GM12878 (cell line): Measurements from ENCODE around the gene PLG. TPM values are rescaled to one million over a fixed set of nuclear protein-coding genes. Genes with fewer than 3 reads are reported as not detected.
"Not testable (repeated sequence)": the region's sequence is repeated elsewhere in the genome, so short reads cannot be mapped to it uniquely, and the experiment has no call there.

Experiments used
- ATAC-seq: fragments of 200-7000 bp; cut with Tn5 transposase; 3 replicates; pipeline ENCODE4 v1.9.1; 2020; ENCODE audit warnings: mild to moderate bottlenecking, moderate library complexity
- BruUV-seq: library from RNA; stranded (reverse); fragments of 400-500 nt; replicated peaks from 2 replicates; lab custom pipeline; 2021; lab: Mats Ljungman, UMichigan
- CTCF ChIA-PET: fragments of 300-600 bp; sonication (Branson Sonifier 250); formaldehyde crosslinking; extraction: SDS; loops from one replicate; lab custom pipeline; 2021; ENCODE audit warnings: inconsistent platforms; lab: Yijun Ruan, JAX
- POLR2A ChIA-PET: fragments of 350-600 bp; formaldehyde crosslinking; extraction: SDS; loops from one replicate; lab custom pipeline; 2021; ENCODE audit warnings: inconsistent platforms; lab: Charles Lee
- RAD21 ChIA-PET: fragments of 300-600 bp; sonication (Branson Sonifier 250); formaldehyde crosslinking; loops from one replicate; lab custom pipeline; 2023; ENCODE audit warnings: antibody characterized with exemption; ENCODE audit not compliant: unreplicated experiment; lab: Charles Lee
- SMC1A ChIA-PET: fragments of 300-600 bp; sonication (Branson Sonifier 250); formaldehyde crosslinking; loops from one replicate; lab custom pipeline; 2023; ENCODE audit not compliant: unreplicated experiment, uncharacterized antibody; lab: Charles Lee
- DNase-seq: peaks from one replicate; pipeline ENCODE4 v3.0.0-alpha.2; 2011; ENCODE audit warnings: low read depth, low spot score
- FAIRE-seq: peaks from 3 replicates; lab custom pipeline; 2011; peaks lifted over from hg19 to GRCh38; lab: Jason Lieb, UNC
- H2AFZ ChIP-seq: 2 replicates; pipeline ENCODE4 v1.6.0; 2011; ENCODE audit warnings: low read depth, low read length, control low read depth; ENCODE audit not compliant: control insufficient read depth
- H3K27ac ChIP-seq: 2 replicates; pipeline ENCODE4 v1.5.1; 2011; ENCODE audit warnings: control low read depth; ENCODE audit not compliant: control insufficient read depth, insufficient read depth
- H3K27me3 ChIP-seq, 2 experiments: replicated peaks in 1 of 2; 2 replicates each; pipeline versions ENCODE4 v1.6.0 to v1.6.1; 2011; ENCODE audit warnings: low read length in 1 of 2; ENCODE audit not compliant: control insufficient read depth in 2 of 2, insufficient read depth in 2 of 2
- H3K36me3 ChIP-seq, 2 experiments: 2 replicates each; pipeline ENCODE4 v1.5.1; 2011; ENCODE audit warnings: low read length in 1 of 2; ENCODE audit not compliant: control insufficient read depth in 2 of 2, insufficient read depth in 2 of 2
- H3K4me1 ChIP-seq: 2 replicates; pipeline ENCODE4 v1.6.1; 2011; ENCODE audit warnings: mild to moderate bottlenecking, low read length, moderate library complexity, mixed read lengths; ENCODE audit not compliant: control insufficient read depth, insufficient read depth
- H3K4me2 ChIP-seq: 2 replicates; pipeline ENCODE4 v1.6.0; 2011; ENCODE audit warnings: control low read depth; ENCODE audit not compliant: control insufficient read depth, insufficient read depth
- H3K4me3 ChIP-seq: fragments of 200-600 bp; sonication (generic); 2 replicates; pipeline ENCODE4 v1.5.1; 2016
- H3K79me2 ChIP-seq: 2 replicates; pipeline ENCODE4 v1.6.0; 2011; ENCODE audit warnings: low read length; ENCODE audit not compliant: control insufficient read depth, insufficient read depth
- H3K9ac ChIP-seq: 2 replicates; pipeline ENCODE4 v1.8.0; 2011; ENCODE audit warnings: low read length, control low read depth, mixed read lengths; ENCODE audit not compliant: control insufficient read depth, insufficient read depth
- H3K9me3 ChIP-seq: replicated peaks from 3 replicates; pipeline ENCODE4 v1.5.1; 2011; ENCODE audit warnings: mild to moderate bottlenecking, low read length; ENCODE audit not compliant: control insufficient read depth, insufficient read depth
- H4K20me1 ChIP-seq: 2 replicates; pipeline ENCODE4 v1.6.0; 2011; ENCODE audit not compliant: control insufficient read depth, insufficient read depth
- WGBS: methylation state at CpG from one replicate; pipeline ENCODE4 v1.1.6; 2016; ENCODE audit warnings: low lambda C conversion rate; ENCODE audit not compliant: insufficient replicate concordance, insufficient coverage; ENCODE audit errors: missing lambda C conversion rate; 5-methylcytosine and 5-hydroxymethylcytosine counted together
- in situ Hi-C: fragments of 300-500 bp; cut with MboI; formaldehyde crosslinking; loops from 9 replicates; pipeline ENCODE4 v1.14.3; 2018; ENCODE audit warnings: mixed read lengths
- intact Hi-C: fragments of 100-400 bp; cut with micrococcal nuclease; formaldehyde crosslinking; loops from one replicate; pipeline ENCODE4 v1.14.2; 2022; ENCODE audit not compliant: unreplicated experiment
- polyA plus RNA-seq, 11 experiments: library from polyadenylated mRNA; depleted of rRNA in 4 of 11; unstranded in 6 of 11; stranded (reverse) in 5 of 11; fragments of >200 nt; fragmentation: Nextera tagmentation in 4 of 11; fragmentation: Illumina TruSeq in 1 of 11; extraction: Ambion mirVana in 4 of 11; extraction: Trizol in 1 of 11; gene quantifications; 1 replicate in 1 of 11; 2 replicates in 10 of 11; pipeline versions ENCODE4 v1.2.1 to v1.2.3, GENCODE V29; 2011 to 2016; ENCODE audit warnings: inconsistent platforms in 2 of 11, missing spikeins in 2 of 11, low read depth in 1 of 11
- total RNA-seq, 4 experiments: library from RNA; depleted of rRNA in 3 of 4; stranded (reverse); fragments of >200 nt in 3 of 4; fragmentation: Illumina TruSeq in 1 of 4; extraction: Trizol in 1 of 4; gene quantifications; 2 replicates each; pipeline versions ENCODE4 v1.2.1 to v1.2.3, GENCODE V29; 2013 to 2021

PLG gene
- total and polyA plus RNA-seq, 10 of the 15 experiments (the other 5 are each of a cell fraction or from before 2014, with no cell fraction given): 0.06 to 3.0 (median 0.97) TPM; not detected in 1

GRCh38 chr6:160695025-160695424 is 7.0 kb upstream of the PLG start:
- intact Hi-C loops, H3K79me2 ChIP-seq, in situ Hi-C loops, DNase-seq, ATAC-seq, H3K27ac ChIP-seq, FAIRE-seq, H2AFZ ChIP-seq, H3K9me3 ChIP-seq, BruUV-seq, H3K9ac ChIP-seq, H3K36me3 ChIP-seq, H3K27me3 ChIP-seq, H4K20me1 ChIP-seq, CTCF ChIA-PET, H3K4me1 ChIP-seq, H3K4me2 ChIP-seq, H3K4me3 ChIP-seq, POLR2A ChIA-PET, SMC1A ChIA-PET, RAD21 ChIA-PET: not testable (repeated sequence)

- H3K9me3 ChIP-seq, DNase-seq, H2AFZ ChIP-seq, H3K4me1 ChIP-seq, CTCF ChIA-PET, in situ Hi-C loops, H3K27me3 ChIP-seq, H4K20me1 ChIP-seq, H3K27ac ChIP-seq, H3K36me3 ChIP-seq, ATAC-seq, RAD21 ChIA-PET, H3K4me3 ChIP-seq, BruUV-seq, SMC1A ChIA-PET, H3K79me2 ChIP-seq, H3K4me2 ChIP-seq, POLR2A ChIA-PET, H3K9ac ChIP-seq, FAIRE-seq, intact Hi-C loops: not testable (repeated sequence)
- 0% methylated on average over 2 of the region's 2 CpGs for WGBS
Measured at GRCh38 chr6:160695622-160696021, 6.4 kb upstream of the PLG start.

GRCh38 chr6:160696884-160697283 is 5.2 kb upstream of the PLG start:
- 56% methylated on average over 3 of the region's 3 CpGs for WGBS
- H3K4me2 ChIP-seq, in situ Hi-C loops, SMC1A ChIA-PET, H3K9me3 ChIP-seq, H3K79me2 ChIP-seq, FAIRE-seq, H3K9ac ChIP-seq, CTCF ChIA-PET, H3K4me3 ChIP-seq, intact Hi-C loops, H3K27ac ChIP-seq, POLR2A ChIA-PET, H3K36me3 ChIP-seq, ATAC-seq, DNase-seq, H3K4me1 ChIP-seq, RAD21 ChIA-PET, H3K27me3 ChIP-seq, H4K20me1 ChIP-seq, BruUV-seq, H2AFZ ChIP-seq: not testable (repeated sequence)
